Activated CD4-positive, alpha-beta T cell treated with anti-CD3 and anti-CD28 coated beads, Interleukin-10, Interleukin-2, amounts not matched to agents 100 ng/mL and 50 ng/mL, durations not matched to agents 16 hours and 8 hours (primary cell): ENCODE results near the gene TNIK.

Source experiments
- DNase-seq: peaks from one replicate; pipeline ENCODE4 v3.0.0-alpha.2; 2020

The TNIK gene

GRCh38 chr3:171218069-171218468 is 242.1 kb downstream of the TNIK start:
- no peak for DNase-seq

GRCh38 chr3:171213907-171214306 is 246.3 kb downstream of the TNIK start:
- DNase-seq: no peak

GRCh38 chr3:171213178-171213577 is 247.0 kb downstream of the TNIK start:
- no peak for DNase-seq

GRCh38 chr3:171212648-171213047 is 247.6 kb downstream of the TNIK start:
- DNase-seq: no peak

GRCh38 chr3:171206283-171206682 is 253.9 kb downstream of the TNIK start:
- DNase-seq: peak; percentile 38

- DNase-seq: no peak
Measured at GRCh38 chr3:171204942-171205341, 255.3 kb downstream of the TNIK start.

- DNase-seq: no peak
Measured at GRCh38 chr3:171201825-171202224, 258.4 kb downstream of the TNIK start.

GRCh38 chr3:171200750-171201088 is 259.5 kb downstream of the TNIK start:
- DNase-seq: no peak

- DNase-seq: no peak
Measured at GRCh38 chr3:171200052-171200749, 260.0 kb downstream of the TNIK start.

GRCh38 chr3:171199473-171199829 is 260.8 kb downstream of the TNIK start:
- DNase-seq: no peak

- no peak for DNase-seq
Measured at GRCh38 chr3:171198781-171199472, 261.3 kb downstream of the TNIK start.

GRCh38 chr3:171195686-171196085 is 264.5 kb downstream of the TNIK start:
- no peak for DNase-seq

- DNase-seq: no peak
Measured at GRCh38 chr3:171194965-171195364, 265.2 kb downstream of the TNIK start.

GRCh38 chr3:171193693-171194092 is 266.5 kb downstream of the TNIK start:
- DNase-seq: no peak

GRCh38 chr3:171192176-171192854 is 267.9 kb downstream of the TNIK start:
- DNase-seq: peak; percentile 38

- DNase-seq: peak; percentile 12
Measured at GRCh38 chr3:171190668-171191067, 269.5 kb downstream of the TNIK start.

- DNase-seq: peak; percentile 87
Measured at GRCh38 chr3:171189394-171190080, 270.7 kb downstream of the TNIK start.

GRCh38 chr3:171187706-171188290 is 272.4 kb downstream of the TNIK start:
- peak; percentile 51 for DNase-seq

- no peak for DNase-seq
Measured at GRCh38 chr3:171186817-171187500, 273.2 kb downstream of the TNIK start.

- DNase-seq: no peak
Measured at GRCh38 chr3:171186383-171186782, 273.8 kb downstream of the TNIK start.

- DNase-seq: no peak
Measured at GRCh38 chr3:171185959-171186358, 274.2 kb downstream of the TNIK start.

GRCh38 chr3:171184372-171184771 is 275.8 kb downstream of the TNIK start:
- DNase-seq: peak; percentile 54

GRCh38 chr3:171183042-171183441 is 277.2 kb downstream of the TNIK start:
- DNase-seq: no peak
